ENCODE measurements around the gene SUSD5.

Gene SUSD5

GRCh38 chr3:33194303-33194702 is 24.3 kb downstream of the SUSD5 start (continued):
- TF ChIP-seq PRDM4 (tag by site-specific recombination; IDR thresholded peaks at IDR 0.05) (no peak), ZFP3 (tag by site-specific recombination; IDR thresholded peaks at IDR 0.05; ENCODE audit: low read depth) (no peak), ZNF133 (tag by site-specific recombination; IDR thresholded peaks at IDR 0.05) (no peak), ZNF701 (tag by site-specific recombination; IDR thresholded peaks at IDR 0.05) (no peak), ZNF24 (tag by site-specific recombination; IDR thresholded peaks at IDR 0.05) (no peak), ZNF830 (tag by site-specific recombination; IDR thresholded peaks at IDR 0.05; ENCODE audit: low read depth) (no peak), GLI2 (tag by site-specific recombination; IDR thresholded peaks at IDR 0.05; ENCODE audit: borderline replicate concordance, low read depth) (no peak), OSR2 (tag by site-specific recombination; IDR thresholded peaks at IDR 0.05) (no peak), GLIS2 (tag by site-specific recombination; IDR thresholded peaks at IDR 0.05) (no peak), ZNF580 (tag by site-specific recombination; IDR thresholded peaks at IDR 0.05) (no peak)

GRCh38 chr3:33187368-33187634 is 31.3 kb downstream of the SUSD5 start:
- H3K9me3 ChIP-seq (ENCODE audit: control insufficient read depth, insufficient read depth, low read depth, low read length), result no peaks in the 10 kb centered on the region
- H3K4me3 ChIP-seq (ENCODE audit: low read depth, low read length), result no peak overlapping the region
- H3K36me3 ChIP-seq (ENCODE audit: control insufficient read depth in 2 of 2, insufficient read depth in 1 of 2, low read length in 2 of 2), result no peaks in the 10 kb centered on the region
- no peaks in the 10 kb centered on the region for H3K4me1 ChIP-seq (ENCODE audit: control insufficient read depth, insufficient read depth, low read length)
- CTCF ChIA-PET, result no interaction called here
- POLR2A ChIA-PET, result no interaction called here
- TF ChIP-seq ZNF248 (tag by site-specific recombination; IDR thresholded peaks at IDR 0.05) (no peak), AEBP2 (tag by site-specific recombination; IDR thresholded peaks at IDR 0.05; ENCODE audit: borderline replicate concordance) (no peak)
- H3K27ac ChIP-seq (ENCODE audit: extremely low read depth, low read depth, low read length), result no peak overlapping the region

- POLR2A ChIA-PET, result no interaction called here
- Histone ChIP-seq H3K4me1 (ENCODE audit: control insufficient read depth, insufficient read depth, low read length) (no peaks in the 10 kb centered on the region), H3K4me3 (ENCODE audit: low read depth, low read length) (no peak overlapping the region), H3K36me3 (ENCODE audit: control insufficient read depth in 2 of 2, insufficient read depth in 1 of 2, low read length in 2 of 2) (no peaks in the 10 kb centered on the region), H3K27ac (ENCODE audit: extremely low read depth, low read depth, low read length) (no peak overlapping the region), H3K9me3 (ENCODE audit: control insufficient read depth, insufficient read depth, low read depth, low read length) (no peaks in the 10 kb centered on the region)
- CTCF ChIA-PET, result no interaction called here
- TF ChIP-seq PATZ1 (tag by site-specific recombination; IDR thresholded peaks at IDR 0.05), result no peak
- TF ChIP-seq ZNF529 (tag by site-specific recombination; IDR thresholded peaks at IDR 0.05; ENCODE audit: insufficient replicate concordance), result no peak
- TF ChIP-seq ZNF394 (tag by site-specific recombination; IDR thresholded peaks at IDR 0.05; ENCODE audit: borderline replicate concordance), result no peak
- no peak for TF ChIP-seq ZNF549 (tag by site-specific recombination; IDR thresholded peaks at IDR 0.05)
- TF ChIP-seq ZEB2 (tag by site-specific recombination; IDR thresholded peaks at IDR 0.05), result no peak
- no peak for TF ChIP-seq GLI4 (tag by site-specific recombination; IDR thresholded peaks at IDR 0.05)
- TF ChIP-seq ZNF660 (tag by site-specific recombination; IDR thresholded peaks at IDR 0.05), result no peak
- TF ChIP-seq SETDB1 (IDR thresholded peaks at IDR 0.05; ENCODE audit: insufficient read length, low read length), result no peak
- no peak for TF ChIP-seq ZNF362 (tag by site-specific recombination; IDR thresholded peaks at IDR 0.05)
- no peak for TF ChIP-seq ZNF514 (tag by site-specific recombination; IDR thresholded peaks at IDR 0.05)
- TF ChIP-seq BCL11A (tag by site-specific recombination; IDR thresholded peaks at IDR 0.05; ENCODE audit: low read depth), result no peak
- no peak for TF ChIP-seq ZFHX2 (tag by site-specific recombination; conservative IDR thresholded peaks at IDR 0.05)
- no peak for TF ChIP-seq ZNF132 (tag by site-specific recombination; IDR thresholded peaks at IDR 0.05; ENCODE audit: borderline replicate concordance)
- no peak for TF ChIP-seq ZNF221 (tag by site-specific recombination; IDR thresholded peaks at IDR 0.05; ENCODE audit: borderline replicate concordance)
- TF ChIP-seq ZBTB21 (tag by site-specific recombination; IDR thresholded peaks at IDR 0.05), result no peak
- no peak for TF ChIP-seq ZNF701 (tag by site-specific recombination; IDR thresholded peaks at IDR 0.05)
These were observed 31.9 kb downstream of the SUSD5 start for GRCh38 chr3:33186524-33187367.

Data from HEK293 (cell line).